ENCODE results near the gene YJEFN3.

DNA sequence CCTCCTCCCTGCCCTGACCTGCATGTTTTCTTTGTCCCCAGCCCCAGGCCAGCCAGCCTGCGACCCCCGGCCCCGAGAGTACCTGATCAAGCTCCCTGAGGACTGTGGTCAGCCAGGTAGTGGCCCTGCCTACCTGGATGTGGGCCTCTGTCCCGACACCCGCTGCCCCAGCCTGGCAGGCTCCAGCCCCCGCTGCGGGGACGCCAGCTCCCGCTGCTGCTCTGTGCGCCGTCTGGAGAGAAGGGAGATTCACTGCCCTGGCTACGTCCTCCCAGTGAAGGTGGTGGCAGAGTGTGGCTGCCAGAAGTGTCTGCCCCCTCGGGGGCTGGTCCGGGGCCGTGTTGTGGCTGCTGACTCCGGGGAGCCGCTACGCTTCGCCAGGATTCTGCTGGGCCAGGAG, 14.9 kb downstream of the YJEFN3 start:
- TF ChIP-seq, protein P1, sequence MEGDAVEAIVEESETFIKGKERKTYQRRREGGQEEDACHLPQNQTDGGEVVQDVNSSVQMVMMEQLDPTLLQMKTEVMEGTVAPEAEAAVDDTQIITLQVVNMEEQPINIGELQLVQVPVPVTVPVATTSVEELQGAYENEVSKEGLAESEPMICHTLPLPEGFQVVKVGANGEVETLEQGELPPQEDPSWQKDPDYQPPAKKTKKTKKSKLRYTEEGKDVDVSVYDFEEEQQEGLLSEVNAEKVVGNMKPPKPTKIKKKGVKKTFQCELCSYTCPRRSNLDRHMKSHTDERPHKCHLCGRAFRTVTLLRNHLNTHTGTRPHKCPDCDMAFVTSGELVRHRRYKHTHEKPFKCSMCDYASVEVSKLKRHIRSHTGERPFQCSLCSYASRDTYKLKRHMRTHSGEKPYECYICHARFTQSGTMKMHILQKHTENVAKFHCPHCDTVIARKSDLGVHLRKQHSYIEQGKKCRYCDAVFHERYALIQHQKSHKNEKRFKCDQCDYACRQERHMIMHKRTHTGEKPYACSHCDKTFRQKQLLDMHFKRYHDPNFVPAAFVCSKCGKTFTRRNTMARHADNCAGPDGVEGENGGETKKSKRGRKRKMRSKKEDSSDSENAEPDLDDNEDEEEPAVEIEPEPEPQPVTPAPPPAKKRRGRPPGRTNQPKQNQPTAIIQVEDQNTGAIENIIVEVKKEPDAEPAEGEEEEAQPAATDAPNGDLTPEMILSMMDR (IDR thresholded peaks at IDR 0.05; ENCODE audit: insufficient read depth, low read length, poor library complexity, severe bottlenecking) = no peak
- TF ChIP-seq EZH2phosphoT487 (conservative IDR thresholded peaks at IDR 0.05; ENCODE audit: low read length) = no peak
